Measurements from ENCODE around the gene CCDC197.

The CCDC197 gene

DNA sequence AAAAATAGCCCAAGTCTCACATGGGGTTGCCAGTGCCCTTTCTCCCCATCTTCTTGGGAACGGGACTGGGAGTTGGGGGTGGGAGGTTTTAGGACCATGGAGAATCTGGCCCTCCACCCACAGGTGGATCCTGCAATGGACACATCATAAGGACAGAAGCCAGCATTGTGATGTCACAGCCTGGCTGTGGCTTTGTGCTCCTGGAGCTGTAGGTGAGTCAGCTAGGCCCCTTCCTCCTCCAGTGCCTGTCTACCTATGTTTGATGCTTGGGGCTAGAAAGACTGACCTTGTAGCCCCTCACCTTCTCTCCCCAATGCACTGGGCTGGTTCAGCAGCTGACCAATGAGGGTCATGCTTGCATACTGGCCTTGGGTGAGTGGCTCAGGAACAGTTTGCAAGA lies at the start of gene CCDC197:
CCDC197 (plus strand) TSS at position 220 of the 400 bp plus-strand sequence. CDS start 831 bp downstream, outside the sequence.
- DNase-seq = no peak

DNA sequence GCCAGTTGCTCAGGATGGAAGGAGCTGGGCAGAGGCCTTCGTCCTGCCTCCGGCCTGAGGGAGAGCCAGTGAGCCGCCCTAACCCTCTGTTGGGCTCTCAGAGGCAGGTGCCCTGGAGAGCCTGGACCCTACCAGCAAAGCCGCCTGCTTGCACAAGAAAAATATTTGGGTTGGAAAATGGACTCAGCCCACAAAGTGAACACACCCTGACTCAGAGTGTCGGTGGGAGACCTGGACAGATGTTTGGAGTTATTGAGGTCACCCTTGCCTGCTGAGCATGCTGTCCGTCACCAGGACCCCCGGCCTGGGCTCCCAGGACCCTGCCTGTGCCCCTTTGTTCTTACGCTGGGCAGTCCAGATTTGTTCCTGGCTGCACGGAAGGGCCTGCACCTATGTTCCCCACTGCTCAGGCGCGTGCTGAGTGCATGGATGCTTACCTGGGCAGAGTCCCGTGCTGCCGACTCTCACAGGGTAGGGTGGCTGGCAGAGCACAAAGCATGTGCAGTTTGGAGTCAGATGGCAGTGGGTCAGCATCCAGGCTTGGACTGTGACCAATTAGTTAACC lies 47.5 kb upstream of the CCDC197 start:
- no peak for DNase-seq

DNA sequence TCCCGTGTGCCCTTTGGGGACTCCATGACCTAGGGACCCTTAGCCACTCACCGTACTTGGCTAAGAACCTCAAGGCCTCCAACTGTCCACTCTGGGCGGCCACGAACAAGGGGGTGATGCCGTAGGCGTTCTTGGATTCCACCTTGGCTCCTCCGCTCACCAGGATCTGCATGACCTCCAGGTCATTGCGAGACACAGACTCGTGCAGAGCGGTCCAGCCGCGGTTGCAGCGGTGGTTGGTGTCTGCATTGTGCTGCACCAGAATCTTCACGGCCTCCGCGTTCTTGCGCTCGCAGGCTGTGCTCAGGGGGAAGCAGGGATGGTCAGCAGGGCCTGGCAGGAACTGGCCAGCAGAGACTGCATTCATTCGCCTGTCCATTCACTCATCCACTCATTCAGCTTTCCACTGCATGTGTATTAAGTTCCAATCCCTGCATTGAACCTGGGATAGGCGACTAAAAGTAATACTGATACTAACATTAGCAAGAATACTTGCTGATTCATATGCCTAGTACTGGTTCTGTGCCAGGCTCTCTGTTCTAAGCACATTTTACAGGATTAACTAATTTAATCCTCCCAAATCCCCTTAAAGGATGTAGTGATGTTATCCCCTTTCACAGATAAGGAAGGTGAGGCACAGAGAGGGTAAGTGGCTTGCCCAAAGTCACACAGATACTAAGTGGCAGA lies 46.0 kb upstream of the CCDC197 start:
- DNase-seq = no peak

DNA sequence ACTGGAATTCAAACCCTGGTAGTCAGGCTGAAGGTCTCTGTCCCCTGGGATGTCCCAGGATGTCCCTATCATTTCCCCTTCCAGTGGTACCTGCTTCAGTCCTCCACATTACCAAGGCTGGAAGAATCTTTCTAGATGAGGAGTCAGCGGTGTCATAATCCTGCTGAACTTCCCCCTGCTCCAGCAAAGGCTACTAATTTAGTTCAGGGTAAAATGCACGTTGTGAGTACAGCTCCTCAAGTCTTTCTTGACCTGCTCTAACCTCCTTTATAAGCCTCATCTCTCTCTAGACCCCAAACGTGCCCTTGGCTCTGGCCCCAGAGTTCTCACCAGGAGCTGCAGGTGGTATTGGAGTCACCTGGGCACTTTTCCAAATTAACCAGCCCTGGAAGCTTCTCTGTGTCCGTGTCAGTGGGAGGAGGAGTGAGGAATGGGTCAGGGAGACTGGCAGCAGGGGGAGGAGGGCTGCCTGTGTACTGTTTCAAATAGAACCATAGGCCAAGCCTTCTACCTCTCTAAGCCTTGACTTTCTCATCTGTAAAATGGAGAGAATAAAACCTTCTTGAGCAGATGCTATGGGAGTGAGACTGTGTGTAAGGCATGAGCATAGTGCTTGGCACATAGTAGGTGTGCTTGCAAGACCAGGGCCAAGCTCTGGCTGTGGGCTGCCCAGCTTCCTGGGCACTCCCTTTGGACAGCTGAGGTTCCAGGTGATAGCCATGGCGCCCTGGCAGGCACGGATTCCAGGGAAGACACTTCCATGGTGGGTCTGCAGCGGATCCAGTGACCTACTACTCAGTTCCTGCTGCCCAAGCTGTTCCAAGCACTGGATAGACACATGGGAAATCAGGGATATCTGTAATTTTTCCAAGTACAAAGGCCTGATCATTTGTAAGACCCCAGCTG lies 45.2 kb upstream of the CCDC197 start:
- no peak for DNase-seq

DNA sequence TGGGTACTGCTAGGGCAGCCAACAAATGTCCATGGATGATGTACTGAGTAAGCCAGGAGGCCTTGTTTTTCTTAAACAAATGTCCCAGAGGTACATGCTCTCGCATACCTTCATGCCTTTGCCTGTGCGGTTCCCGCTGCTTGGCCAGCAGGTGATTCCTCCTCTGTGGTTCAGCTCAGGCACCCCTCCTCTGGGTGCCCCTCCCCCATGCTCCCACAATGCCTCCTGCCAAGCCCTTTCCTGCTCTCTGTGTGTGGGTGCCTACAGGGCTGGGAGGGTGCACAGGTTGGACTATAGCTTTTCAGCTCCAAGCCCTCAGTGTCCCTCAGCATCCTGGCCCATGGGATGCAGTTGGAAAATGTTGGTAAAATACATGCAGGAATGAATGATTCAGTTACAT lies 44.3 kb upstream of the CCDC197 start:
- DNase-seq = no peak

DNA sequence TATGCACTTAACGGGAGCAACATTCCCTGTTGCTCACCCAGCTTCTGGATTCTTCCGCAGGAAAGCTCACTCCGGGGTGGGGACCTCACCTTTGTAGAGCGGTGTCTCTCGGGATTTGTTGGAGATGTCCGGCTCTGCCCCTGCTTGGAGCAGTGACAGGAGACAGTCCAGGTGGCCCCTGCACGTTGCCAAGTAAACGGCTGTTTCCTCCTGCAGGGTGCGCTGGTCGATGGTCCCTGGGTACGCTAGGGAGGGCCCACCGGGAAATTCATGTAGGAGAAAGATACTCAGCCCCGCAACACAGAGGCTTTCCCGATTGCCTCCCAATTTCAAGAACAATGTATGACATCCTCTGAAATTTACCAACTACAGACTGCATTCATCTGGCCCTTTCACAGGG lies 43.8 kb upstream of the CCDC197 start:
- no peak for DNase-seq

DNA sequence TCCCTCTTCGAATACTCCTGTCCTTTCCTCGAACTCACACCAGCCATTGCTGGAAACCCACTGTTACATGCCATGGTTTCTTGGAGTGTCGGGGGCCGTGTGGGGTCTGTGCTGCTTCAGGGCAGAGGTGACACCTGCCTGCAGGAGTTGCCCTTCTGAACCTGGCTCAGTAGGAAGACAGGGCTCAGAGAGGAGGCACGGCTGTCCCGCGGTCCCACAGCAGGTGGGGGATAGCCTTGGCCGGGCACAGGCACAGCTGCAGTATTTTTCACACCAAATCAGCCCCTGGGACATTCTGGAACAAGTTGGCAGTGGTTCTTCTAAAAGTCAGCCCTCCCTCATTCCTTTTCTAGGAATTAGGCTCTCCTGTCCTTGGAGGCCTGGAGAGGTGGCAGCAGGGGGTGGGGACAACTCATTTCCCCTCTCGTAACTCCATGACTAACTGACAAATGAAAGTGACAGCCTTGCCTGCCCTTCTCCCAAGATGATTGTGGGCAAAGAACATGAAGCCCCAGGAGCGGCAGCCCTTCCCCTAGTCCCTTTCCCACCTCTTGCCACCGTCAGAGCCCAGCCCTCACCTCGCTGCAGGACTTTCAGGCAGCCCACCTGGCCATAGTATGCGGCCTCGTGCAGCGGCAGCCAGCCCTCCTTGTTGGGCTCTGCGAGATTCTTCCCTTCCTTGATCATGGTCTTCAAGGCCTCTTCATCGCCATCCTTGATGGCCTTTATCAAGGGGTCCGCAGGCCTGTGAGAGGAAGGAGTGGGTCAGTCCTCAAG lies 43.2 kb upstream of the CCDC197 start:
- no peak for DNase-seq

DNA sequence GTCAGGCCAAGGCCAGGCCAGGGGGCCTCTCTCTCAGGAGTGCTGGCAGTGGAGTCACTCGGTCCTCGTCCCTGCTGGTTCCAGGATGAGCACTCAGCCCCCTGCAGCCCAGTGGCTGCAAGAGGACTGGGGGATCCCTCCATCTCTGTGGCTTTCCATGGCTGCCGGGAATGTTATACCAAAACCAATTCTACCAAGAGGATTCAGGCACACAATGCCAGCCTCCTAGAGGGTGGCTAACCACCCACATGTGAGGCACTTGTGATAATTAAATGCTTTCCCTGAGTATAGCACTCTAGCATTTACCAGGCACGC lies 42.6 kb upstream of the CCDC197 start:
- DNase-seq = no peak

DNA sequence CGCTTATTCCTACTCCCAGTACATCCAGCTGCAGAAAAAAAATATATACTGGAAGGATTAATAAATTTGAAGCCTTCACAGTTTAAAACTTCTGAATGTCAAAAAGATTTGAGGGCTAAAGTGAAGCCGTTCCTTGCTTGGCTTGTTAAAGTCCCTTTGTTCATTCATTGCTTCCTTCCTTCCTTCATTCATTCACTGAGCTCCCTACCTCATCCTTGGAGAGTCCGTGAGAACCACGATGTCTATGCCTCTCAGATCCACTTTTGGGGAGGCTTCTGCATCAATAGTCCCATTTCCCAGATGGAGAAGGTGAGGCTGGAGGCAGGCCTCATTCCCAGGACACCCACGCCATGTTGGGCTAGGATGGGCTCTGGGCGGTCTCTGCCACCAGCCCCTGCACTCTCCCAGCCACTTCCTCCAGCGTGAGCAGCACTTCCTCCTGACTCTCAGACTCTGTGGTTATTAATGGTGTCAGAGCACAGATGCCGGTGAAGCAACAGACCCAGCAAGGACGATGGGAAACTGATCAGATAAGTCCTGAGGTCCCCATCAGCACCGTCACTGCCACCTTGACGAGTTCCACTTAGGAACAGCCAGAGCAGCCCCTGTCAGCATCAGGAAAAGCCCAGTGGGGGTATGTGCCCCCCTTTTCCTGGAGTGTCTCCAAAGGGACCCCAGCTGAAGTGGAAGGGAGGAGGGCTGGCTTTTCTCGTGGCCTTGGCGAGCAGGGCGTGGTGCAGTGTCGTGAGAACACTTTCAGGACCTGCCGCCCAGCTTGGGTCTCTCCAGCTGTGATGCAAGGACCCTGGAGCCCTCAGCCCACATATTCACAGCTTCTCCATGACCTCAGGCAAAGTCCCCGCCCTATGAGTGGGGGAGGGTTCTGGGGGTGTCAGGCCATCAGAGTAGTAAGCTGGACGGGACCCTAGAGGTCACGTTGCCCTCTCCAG lies 41.9 kb upstream of the CCDC197 start:
- no peak for DNase-seq

DNA sequence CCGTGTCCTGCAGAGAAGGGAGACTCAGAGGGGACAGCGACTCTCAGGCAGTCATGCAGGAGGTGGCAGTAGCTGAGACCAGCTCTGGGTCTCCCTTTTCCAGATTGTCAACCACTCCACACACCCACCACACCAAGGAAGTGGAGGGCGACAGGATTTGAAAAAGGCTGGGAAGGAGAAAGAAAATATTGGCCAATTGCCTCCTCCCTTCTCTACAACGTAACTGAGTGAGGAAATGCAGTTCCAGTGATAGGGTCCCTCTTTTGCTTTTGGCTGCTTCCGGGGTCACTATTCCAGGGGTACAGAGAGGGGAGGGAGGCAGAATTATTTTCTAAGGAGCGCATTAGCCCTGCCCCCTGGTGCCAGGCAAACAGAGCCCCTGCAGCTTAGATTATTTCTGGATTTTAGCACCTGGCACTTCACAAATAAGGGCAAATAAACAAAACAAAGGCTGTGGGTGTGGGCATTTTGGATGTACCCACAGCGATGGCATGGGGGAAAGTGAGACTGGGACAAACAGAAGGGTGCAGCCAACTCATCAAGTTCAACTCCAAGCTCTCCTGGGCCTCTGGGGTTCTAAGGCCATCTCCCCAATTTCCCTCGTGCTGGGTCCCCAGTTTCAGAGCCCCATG lies 41.1 kb upstream of the CCDC197 start:
- no peak for DNase-seq

DNA sequence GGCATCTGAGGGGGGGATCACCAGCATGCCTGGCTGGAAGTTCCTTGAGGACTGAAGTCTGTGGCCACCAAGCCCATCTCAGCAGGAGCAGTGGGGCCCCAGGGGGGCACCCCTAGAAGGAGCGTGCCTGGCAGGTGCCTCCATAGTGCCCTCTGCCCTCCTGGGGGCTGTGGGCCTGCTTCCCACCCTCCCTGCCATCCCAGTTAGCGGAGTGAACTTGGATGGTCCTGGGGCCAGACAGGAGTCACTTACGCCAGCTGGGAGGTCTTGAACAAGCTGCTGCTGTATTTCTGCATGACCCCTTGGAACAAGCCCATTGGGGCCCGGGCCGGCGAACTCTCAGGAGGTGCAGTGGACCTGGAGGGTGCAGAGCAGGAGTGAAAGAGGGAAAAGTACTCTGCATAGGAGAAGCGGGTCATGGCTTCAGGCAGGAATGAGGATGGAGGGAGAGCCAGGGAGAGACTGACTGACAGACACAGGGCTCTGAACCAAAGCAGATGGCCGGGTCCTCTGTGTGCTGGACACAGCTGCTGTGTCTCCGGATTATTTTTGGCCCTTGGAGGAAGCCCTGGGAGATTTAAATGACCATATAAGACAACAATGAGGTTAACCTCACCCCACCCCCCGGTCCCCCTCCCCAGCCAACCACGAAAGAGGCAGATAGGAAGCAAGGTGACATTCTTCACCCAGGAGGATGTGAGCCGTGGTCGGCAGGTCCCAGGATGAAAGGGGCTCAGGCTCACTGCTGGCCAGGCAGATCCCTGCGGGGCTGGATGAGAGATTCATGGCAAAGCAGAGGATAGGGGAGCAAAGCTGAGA lies 40.4 kb upstream of the CCDC197 start:
- DNase-seq = no peak

DNA sequence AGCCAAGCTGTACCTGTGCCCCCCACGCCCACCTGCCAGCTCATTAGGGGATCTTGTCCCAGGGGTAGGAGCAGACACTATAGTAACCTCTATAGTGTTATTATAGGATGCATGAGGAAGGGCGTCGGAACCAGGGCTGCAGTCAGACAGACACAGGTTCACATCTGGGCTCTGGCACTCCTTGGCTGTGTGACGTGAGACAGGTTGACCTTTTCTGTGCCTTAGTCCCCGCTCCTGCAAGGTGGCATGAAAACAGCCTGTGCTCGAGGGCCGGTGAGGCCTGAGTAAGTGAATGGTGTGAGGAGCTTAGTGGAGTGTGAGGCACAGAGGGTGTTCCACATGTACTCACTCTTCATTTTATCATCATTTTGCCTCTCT lies 39.8 kb upstream of the CCDC197 start:
- no peak for DNase-seq

DNA sequence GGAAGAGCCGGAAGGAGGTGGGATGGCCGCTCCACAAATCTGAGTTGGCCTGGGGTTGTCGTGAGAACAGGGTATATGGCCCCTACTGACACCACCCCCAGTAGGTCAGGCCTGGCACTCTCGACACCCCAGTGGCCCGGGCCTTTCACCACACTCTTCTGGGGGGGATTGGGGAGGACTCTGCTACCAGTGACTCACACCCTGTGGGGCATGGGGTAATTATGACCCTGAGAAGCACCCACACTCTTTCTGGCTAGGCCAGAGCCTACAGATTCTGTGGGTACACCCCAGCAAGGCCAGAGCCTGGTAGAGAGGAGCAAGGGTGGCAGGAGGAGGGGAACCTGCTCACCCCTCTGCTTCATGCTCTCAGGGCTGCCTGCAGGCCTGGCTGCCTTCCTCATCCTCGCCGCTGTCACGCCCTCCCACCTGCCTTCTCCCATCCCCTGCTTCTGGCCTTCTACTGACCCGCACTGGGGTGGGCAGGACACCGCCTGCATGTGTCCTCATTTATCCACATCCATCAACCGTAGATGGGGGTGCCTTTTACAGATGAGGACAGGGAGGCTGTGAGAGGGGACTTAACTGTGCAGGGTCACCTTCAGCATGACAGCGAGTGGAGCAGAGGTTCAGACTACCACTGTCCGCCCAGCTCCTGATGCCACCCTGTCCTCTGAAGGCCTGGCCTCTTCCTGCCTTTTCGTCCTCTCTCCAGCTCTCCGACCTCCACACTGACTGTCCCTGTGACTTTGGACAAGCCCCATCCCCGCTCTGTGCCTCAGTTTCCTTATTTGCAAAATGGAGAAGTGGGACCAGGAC lies 39.1 kb upstream of the CCDC197 start:
- no peak for DNase-seq

DNA sequence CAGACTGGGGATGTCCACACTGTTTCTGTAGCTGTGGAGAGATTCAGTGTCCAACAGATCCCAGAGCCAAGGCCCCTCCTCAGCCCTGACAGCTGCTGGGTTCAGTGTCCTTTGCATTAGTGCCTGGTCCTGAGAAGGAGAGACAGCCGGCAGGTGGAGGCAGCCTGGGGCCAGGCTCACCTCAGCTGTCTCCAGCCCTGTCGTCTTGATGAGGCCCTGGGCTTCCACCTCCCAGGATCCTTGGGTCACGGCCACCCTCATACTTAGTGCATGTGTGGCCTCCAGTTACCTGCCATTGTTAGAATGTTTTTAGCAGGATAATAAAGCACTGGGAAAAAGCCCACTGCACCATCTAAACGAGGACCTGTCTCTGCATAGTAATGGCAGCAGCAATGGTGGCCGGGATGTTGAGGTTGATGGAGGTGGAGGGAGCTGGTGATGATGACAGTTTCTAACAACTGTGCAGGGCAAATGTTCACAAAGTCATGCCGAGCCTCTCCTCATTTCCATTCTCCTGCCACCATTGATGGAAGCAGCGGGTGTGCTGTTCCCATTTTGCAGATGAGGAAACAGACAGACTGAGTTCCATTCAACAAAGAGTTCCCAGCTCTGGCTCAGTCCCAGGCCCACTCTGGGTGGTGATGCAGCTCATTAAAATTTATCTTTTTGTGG lies 38.4 kb upstream of the CCDC197 start:
- DNase-seq = no peak

DNA sequence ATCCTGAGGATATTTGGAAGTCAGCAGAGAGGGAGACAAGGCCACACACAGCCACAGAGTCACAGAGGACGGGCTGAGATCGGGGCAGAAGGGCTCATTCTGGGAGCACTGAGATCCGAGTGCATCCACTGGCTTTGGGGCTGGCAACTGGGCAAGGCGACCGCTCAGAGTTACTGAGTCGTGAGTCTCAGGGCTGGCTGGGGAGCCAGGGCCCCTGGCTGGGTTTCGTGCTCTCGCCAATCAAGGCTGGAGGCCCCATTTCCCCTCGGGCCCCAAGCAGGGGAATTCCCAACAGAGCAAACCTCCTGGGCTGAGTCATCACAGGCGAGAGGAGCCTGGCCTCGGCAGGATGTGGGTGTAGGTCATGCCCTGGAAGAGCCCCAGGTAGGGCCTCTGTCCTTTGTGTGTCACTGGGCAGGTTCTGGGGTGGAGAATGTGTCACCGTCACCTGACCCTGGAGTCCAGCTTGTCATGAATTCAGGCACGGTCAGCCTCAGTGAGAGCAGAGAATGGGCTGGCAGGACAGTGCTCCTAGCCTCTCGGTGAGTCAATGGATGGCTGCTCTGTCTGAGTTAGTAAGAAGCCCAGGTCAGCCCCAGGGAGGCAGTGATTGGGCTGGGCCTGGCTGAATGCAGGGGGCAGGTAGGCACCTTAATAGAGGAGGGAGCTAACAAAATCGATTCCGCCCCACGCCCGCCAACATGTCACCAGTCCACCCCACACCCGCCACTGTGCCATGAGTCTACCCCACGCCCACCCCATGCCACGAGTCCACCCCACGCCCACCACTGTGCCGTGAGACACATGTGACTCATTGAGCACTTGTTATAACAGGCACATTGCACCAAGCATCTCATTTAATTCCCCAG lies 37.6 kb upstream of the CCDC197 start:
- peak; percentile 93 for DNase-seq

DNA sequence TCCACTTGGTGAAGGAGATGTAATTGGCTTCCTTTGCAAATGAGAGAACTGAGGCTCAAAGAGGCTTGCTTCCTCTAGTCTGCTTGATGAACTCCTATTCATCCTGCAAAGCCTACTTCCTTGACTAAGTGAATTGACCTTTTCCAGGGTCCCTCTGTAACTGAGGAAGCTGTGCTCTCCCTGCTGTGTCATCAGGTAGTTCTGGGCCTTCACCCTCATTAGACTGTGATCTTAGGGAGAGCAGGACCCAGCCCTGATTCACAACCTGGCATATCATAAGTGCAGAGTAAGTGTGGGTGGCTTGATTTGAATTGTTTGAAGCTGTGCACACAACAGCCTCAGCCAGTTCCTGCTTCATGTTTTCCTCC lies 37.0 kb upstream of the CCDC197 start:
- DNase-seq = no peak

DNA sequence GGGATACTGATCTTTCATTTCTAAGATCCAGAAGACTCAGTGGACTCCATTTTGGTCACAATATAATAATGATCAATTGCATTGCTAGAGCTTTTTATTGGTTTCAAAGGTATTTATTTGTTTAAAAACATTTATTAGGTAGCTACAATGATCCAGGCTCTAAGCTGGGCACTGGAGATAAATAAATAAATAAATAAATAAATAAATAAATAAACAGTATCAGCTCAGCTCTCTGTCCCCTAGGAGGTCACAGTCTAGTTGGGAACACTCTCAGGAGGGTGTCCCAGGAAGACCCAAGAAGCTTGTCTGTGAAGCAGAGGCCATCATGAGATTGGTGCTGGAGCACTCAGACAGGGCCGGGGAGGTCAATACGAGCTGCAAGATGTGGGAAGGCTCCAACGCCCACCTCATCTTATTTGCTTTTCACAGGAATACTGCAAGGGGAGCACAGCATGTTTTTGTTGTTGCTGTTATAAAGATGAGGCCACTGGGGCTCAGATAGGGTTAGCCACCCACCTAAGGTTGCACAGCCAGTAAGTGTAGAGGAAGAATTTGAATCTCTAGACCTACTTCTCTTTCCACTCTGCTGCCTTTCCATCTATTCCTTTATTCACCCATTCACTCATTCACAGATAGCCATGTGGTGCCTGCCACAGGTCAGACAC lies 36.2 kb upstream of the CCDC197 start:
- DNase-seq = no peak

DNA sequence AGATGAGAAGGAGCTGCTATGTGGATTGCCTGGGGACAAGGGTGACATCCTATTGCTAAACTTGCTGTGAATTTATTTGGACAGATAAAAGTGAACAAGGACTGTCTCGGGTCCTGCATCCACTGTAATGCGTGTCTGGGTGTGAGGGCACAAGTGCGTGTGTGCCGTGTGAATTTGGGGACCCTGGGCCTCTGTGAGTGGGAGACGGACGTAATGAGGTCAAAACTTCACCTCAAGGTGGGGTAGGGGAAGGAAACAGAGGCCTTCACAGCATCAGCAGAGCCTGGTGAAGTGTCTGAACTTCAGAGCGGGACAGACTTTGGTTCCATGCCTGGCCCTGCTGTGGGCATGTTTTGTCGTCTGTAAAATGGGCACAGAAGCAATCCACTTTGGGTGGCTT lies 35.5 kb upstream of the CCDC197 start:
- DNase-seq = no peak

Data from T1000 (cell line).